ENCODE measurements around the gene VAV2. TPM values are rescaled to one million over a fixed set of nuclear protein-coding genes. Genes with fewer than 3 reads are reported as not detected.

The VAV2 gene
- total RNA-seq, 1 donor from 2014 or later = 18.7 TPM

- no peak for DNase-seq (ENCODE audit: low read depth)
- no peak overlapping the region for H3K4me3 ChIP-seq (ENCODE audit: low read depth, low read length)
- TF ChIP-seq, protein P1, sequence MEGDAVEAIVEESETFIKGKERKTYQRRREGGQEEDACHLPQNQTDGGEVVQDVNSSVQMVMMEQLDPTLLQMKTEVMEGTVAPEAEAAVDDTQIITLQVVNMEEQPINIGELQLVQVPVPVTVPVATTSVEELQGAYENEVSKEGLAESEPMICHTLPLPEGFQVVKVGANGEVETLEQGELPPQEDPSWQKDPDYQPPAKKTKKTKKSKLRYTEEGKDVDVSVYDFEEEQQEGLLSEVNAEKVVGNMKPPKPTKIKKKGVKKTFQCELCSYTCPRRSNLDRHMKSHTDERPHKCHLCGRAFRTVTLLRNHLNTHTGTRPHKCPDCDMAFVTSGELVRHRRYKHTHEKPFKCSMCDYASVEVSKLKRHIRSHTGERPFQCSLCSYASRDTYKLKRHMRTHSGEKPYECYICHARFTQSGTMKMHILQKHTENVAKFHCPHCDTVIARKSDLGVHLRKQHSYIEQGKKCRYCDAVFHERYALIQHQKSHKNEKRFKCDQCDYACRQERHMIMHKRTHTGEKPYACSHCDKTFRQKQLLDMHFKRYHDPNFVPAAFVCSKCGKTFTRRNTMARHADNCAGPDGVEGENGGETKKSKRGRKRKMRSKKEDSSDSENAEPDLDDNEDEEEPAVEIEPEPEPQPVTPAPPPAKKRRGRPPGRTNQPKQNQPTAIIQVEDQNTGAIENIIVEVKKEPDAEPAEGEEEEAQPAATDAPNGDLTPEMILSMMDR (conservative IDR thresholded peaks at IDR 0.05; ENCODE audit: low read depth, low read length) = no peak
Observed at GRCh38 chr9:133780404-133780945, 211.6 kb downstream of the VAV2 start.

- no peak overlapping the region for H3K4me3 ChIP-seq (ENCODE audit: low read depth, low read length)
- TF ChIP-seq, protein P1 (conservative IDR thresholded peaks at IDR 0.05; ENCODE audit: low read depth, low read length) = no peak
- no peak for DNase-seq (ENCODE audit: low read depth)
Observed at GRCh38 chr9:133779516-133780403, 212.4 kb downstream of the VAV2 start.

GRCh38 chr9:133779081-133779480 is 213.0 kb downstream of the VAV2 start:
- no peak for DNase-seq (ENCODE audit: low read depth)
- TF ChIP-seq, protein P1 (conservative IDR thresholded peaks at IDR 0.05; ENCODE audit: low read depth, low read length) = no peak

DNA sequence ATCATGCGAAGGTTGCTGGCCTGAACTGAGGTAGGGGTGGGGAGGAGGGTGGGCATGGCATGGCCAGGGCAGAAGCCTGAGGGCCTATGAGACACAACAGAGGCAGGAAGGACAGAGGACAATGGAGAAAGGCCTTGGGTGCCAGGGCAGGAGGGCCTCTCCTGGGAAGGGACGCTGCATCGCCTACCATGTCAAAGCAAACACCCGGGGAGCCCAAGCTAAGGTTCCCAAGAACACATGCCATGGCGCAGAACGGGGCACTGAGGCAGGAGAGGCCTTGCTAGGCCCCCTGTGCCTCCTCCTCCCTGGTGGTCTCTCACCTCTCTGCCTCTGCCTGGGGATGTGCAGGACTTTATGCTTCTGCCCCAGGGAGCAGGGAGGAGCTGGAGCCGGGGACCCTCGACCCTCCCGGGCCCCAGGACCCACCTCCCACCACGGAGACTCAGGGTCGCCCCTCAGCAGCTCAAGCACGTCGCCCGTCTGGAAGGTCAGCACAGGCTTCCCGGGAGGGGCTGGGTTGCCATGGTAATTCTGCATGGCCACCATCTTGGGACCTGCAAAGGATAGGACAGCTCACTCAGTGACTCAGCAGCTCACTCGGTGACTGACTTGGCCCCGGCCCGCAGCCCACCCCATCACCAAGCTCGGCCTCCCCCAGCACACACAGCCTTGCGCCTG is 213.6 kb downstream of the VAV2 start:
- no peak for DNase-seq (ENCODE audit: low read depth)
- TF ChIP-seq, protein P1 (conservative IDR thresholded peaks at IDR 0.05; ENCODE audit: low read depth, low read length) = no peak
- H3K4me3 ChIP-seq (ENCODE audit: low read depth, low read length) = no peak overlapping the region

More at GRCh38 chr9:133779081-133779480, 213.0 kb downstream of the VAV2 start:
- H3K4me3 ChIP-seq (ENCODE audit: low read depth, low read length) = no peak overlapping the region

GRCh38 chr9:133777871-133778270 is 214.3 kb downstream of the VAV2 start:
- no peak overlapping the region for H3K4me3 ChIP-seq (ENCODE audit: low read depth, low read length)
- DNase-seq (ENCODE audit: low read depth) = no peak
- TF ChIP-seq, protein P1 (conservative IDR thresholded peaks at IDR 0.05; ENCODE audit: low read depth, low read length) = no peak

DNA sequence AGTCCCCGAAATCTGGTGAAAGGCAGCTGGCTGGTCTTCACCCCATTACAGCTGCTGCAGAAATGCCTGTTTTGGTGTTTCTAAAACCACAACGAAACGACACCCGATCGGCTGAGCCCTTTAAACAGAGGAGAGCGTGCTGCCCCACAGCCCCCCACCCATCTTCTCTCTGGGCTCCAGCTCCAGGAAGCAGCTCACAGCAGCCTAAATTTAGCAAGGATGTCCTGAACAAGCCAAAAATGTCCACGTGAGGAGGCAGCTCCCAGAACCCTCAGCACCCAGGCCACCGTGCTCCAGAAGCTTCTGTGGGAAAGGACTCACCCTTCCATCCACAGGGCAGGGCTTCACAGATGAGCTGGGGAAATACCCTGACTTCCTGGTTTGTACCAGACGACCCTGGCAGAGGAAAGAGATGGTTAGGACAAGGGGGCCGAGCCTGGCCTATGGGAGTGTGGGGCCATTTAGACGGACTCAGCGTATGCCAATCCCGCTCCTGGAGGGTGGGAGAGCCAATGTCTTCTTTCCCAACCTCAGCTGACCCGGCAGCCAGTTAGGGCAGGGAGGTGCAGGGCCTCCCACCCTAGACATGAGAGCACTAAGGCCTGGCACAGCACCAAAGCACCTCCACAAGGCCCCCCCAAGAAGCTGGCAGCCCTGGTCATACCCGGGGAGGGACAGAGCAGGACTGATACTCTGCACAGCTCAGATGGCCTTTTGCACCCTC is 214.9 kb downstream of the VAV2 start:
- H3K4me3 ChIP-seq (ENCODE audit: low read depth, low read length) = no peak overlapping the region
- DNase-seq (ENCODE audit: low read depth) = no peak
- TF ChIP-seq, protein P1 (conservative IDR thresholded peaks at IDR 0.05; ENCODE audit: low read depth, low read length) = no peak

All from epithelial cell of proximal tubule (primary cell).